GM12801 (cell line): ENCODE data around the gene PIP4K2A.

ENCODE experiments used
- CTCF ChIP-seq: IDR thresholded peaks from one replicate; pipeline ENCODE4 v1.5.1; 2011; ENCODE audit warnings: control low read depth; ENCODE audit not compliant: insufficient read length; ENCODE audit errors: extremely low read depth

Gene PIP4K2A

GRCh38 chr10:22643775-22644174, 70.6 kb downstream of the PIP4K2A start:
- no peak for TF ChIP-seq CTCF

GRCh38 chr10:22643116-22643515, 71.3 kb downstream of the PIP4K2A start:
- TF ChIP-seq CTCF: no peak

- TF ChIP-seq CTCF: no peak
These were observed 72.6 kb downstream of the PIP4K2A start for GRCh38 chr10:22641743-22642142.

- TF ChIP-seq CTCF: no peak
These were observed 74.0 kb downstream of the PIP4K2A start for GRCh38 chr10:22640359-22640758.

GRCh38 chr10:22638863-22639262, 75.5 kb downstream of the PIP4K2A start:
- TF ChIP-seq CTCF: no peak

- no peak for TF ChIP-seq CTCF
These were observed 76.9 kb downstream of the PIP4K2A start for GRCh38 chr10:22637491-22637890.

GRCh38 chr10:22635650-22636049, 78.7 kb downstream of the PIP4K2A start:
- TF ChIP-seq CTCF: no peak
